Heart right ventricle (tissue), 16 donors: Measurements from ENCODE around the gene SPATA6L. TPM values are rescaled to one million over a fixed set of nuclear protein-coding genes. Genes with fewer than 3 reads are reported as not detected.

ENCODE experiments used
- ATAC-seq, 8 donors: fragments of 200-7000 bp; cut with Tn5 transposase; one replicate each; pipeline ENCODE4 v1.9.1; 2020; ENCODE audit warnings: mild to moderate bottlenecking in 8 of 8, moderate library complexity in 8 of 8, moderate number of reproducible peaks in 1 of 8
- DNase-seq, 2 donors: peaks; one replicate each; pipeline ENCODE4 v3.0.0-alpha.2; 2020
- H3K27ac ChIP-seq, 10 donors: fragments of 200-600 bp; sonication (generic) in 2 of 10; one replicate each; pipeline versions ENCODE4 v1.5.0 to v1.8.0; 2020 to 2022; ENCODE audit warnings: mild to moderate bottlenecking in 3 of 10
- H3K27me3 ChIP-seq, 7 donors: fragments of 200-600 bp; one replicate each; pipeline ENCODE4 v1.8.0; 2021 to 2022; ENCODE audit warnings: mild to moderate bottlenecking in 2 of 7
- H3K36me3 ChIP-seq, 9 donors: fragments of 200-600 bp; sonication (generic) in 1 of 9; one replicate each; pipeline versions ENCODE4 v1.5.0 to v1.8.0; 2020 to 2022; ENCODE audit warnings: mild to moderate bottlenecking in 2 of 9
- H3K4me1 ChIP-seq, 9 donors: fragments of 200-600 bp; sonication (generic) in 1 of 9; one replicate each; pipeline versions ENCODE4 v1.5.0 to v1.8.0; 2020 to 2022; ENCODE audit warnings: mild to moderate bottlenecking in 4 of 9
- H3K4me3 ChIP-seq, 10 donors: fragments of 200-600 bp; sonication (generic) in 2 of 10; one replicate each; pipeline versions ENCODE4 v1.5.0 to v1.8.0; 2020 to 2022; ENCODE audit warnings: mild to moderate bottlenecking in 7 of 10, moderate library complexity in 2 of 10
- H3K9me3 ChIP-seq, 11 donors: fragments of 200-600 bp in 10 of 11; sonication (generic) in 2 of 11; one replicate each; pipeline versions ENCODE4 v1.5.0 to v1.8.0; 2013 to 2022; ENCODE audit warnings: mild to moderate bottlenecking in 2 of 11, control low read depth in 1 of 11, moderate library complexity in 1 of 11
- CTCF ChIP-seq, 9 donors: fragments of 200-600 bp; sonication (generic) in 2 of 9; IDR thresholded peaks; one replicate each; pipeline versions ENCODE4 v1.5.0 to v1.8.0; 2021 to 2022; ENCODE audit warnings: antibody characterized with exemption in 9 of 9, mild to moderate bottlenecking in 5 of 9, moderate library complexity in 1 of 9
- WGBS, 2 donors: extraction: QIAGEN DNeasy Blood & Tissue Kit; methylation state at CpG; one replicate each; pipeline ENCODE4 v1.1.7; 2013; ENCODE audit warnings: inconsistent platforms in 1 of 2; 5-methylcytosine and 5-hydroxymethylcytosine counted together
- intact Hi-C, 10 donors: fragments of 100-400 bp; cut with DNase I; formaldehyde crosslinking; loops; one replicate each; pipeline versions ENCODE4 v1.11.1 to v1.14.2; 2022
- polyA plus RNA-seq, 2 donors: library from polyadenylated mRNA; stranded (reverse); fragments of 200-250 nt; gene quantifications; one replicate each; pipeline ENCODE4 v1.2.3, GENCODE V29; 2013
- total RNA-seq, 10 donors: library from RNA; stranded (reverse); fragmentation: NEBNext Ultra II Directional in 3 of 10; extraction: Animal tissue kit (Norgen Biotek cat#: 25700) in 3 of 10; gene quantifications; one replicate each; pipeline versions ENCODE4 v1.2.1 to v1.2.4, GENCODE V29; 2021 to 2023
- donor health status: Arrhythmogenic right ventricular cardiomyopathy.
- donor health status: ischemic (EF 13 %, LVEDD 7.1; RV severe dilation, severe dysfunction).
- donor health status: healthy with polysubstance abuse.
- donor health status: DM: no; HTN: yes; CAD: no.
- donor health status: DM: no; HTN: no; CAD: no.
- donor health status: ischemic (EF 25% LVEDD 6.9; RV normal size, moderate dysfunction).
- donor health status: ischemic (EF 25% LVEDD 5.7; RV mildly dilated, moderate dysfunction).
- donor health status: healthy.
- donor health status: DM: yes; HTN: yes; CAD: no.
- donor health status: Ischemic cardiomyopathy.
- donor health status: ischemic (EF 35%, LVEDD 5.7; RV mildly dilated, moderate dysfunction).
- donor health status: nonischemic (EF 11% LVEDD 7.7; RV severe dilation, severe dysfunction).
- donor health status: DM: yes; HTN: yes; CAD: no.
- donor health status: PGD.
- donor health status: ischemic (EF 29% LVEDD 5.4; RV normal size, mild dysfunction).
- donor health status: nonischemic (EF 23%, LVEDD 6.1; RV moderate dilation, normal function).

The SPATA6L gene
- total and polyA plus RNA-seq, 12 donors = 0.36 to 1.9 (median 1.1) TPM

GRCh38 chr9:4581035-4581760 lies 85.1 kb downstream of the SPATA6L start:
- Histone ChIP-seq H3K4me3 (no peak overlapping the region), H3K27me3 (no peaks in the 10 kb centered on the region), H3K4me1 (peaks cover 0 to 9% (median 0%) of the 10 kb centered on the region in 9 donors), H3K27ac (no peak overlapping the region), H3K36me3 (peaks cover 0 to 50% (median 0%) of the 10 kb centered on the region in 9 donors), H3K9me3 (no peaks in the 10 kb centered on the region)
- WGBS, 2 donors = 67 to 71% methylated on average over 2 of the region's 2 CpGs
- intact Hi-C loops = no loop called here
- DNase-seq (no peak), ATAC-seq (no peak)
- TF ChIP-seq CTCF (IDR thresholded peaks at IDR 0.05) = no peak

GRCh38 chr9:4579001-4579400 lies 87.3 kb downstream of the SPATA6L start:
- intact Hi-C loops = no loop called here
- H3K9me3 ChIP-seq = no peaks in the 10 kb centered on the region
- H3K27me3 ChIP-seq = no peaks in the 10 kb centered on the region
- DNase-seq (no peak), ATAC-seq (peak in 1 of 8 donors; percentile 13)
- TF ChIP-seq CTCF (IDR thresholded peaks at IDR 0.05) = no peak
- WGBS, 2 donors = 73 to 84% methylated on average over 2 of the region's 2 CpGs
- H3K27ac ChIP-seq = no peak overlapping the region
- peaks cover 0 to 38% (median 0%) of the 10 kb centered on the region in 9 donors for H3K36me3 ChIP-seq
- no peak overlapping the region for H3K4me3 ChIP-seq
- H3K4me1 ChIP-seq = peaks cover 0 to 9% (median 0%) of the 10 kb centered on the region in 9 donors

GRCh38 chr9:4576448-4576847 lies 89.8 kb downstream of the SPATA6L start:
- intact Hi-C loops = no loop called here
- 58 to 72% methylated on average over 8 of the region's 8 CpGs for WGBS, 2 donors
- H3K4me1 ChIP-seq = peaks cover 0 to 5% (median 0%) of the 10 kb centered on the region in 9 donors
- no peaks in the 10 kb centered on the region for H3K9me3 ChIP-seq
- no peaks in the 10 kb centered on the region for H3K27me3 ChIP-seq
- H3K36me3 ChIP-seq = peaks cover 0 to 39% (median 0%) of the 10 kb centered on the region in 9 donors
- no peak for TF ChIP-seq CTCF (IDR thresholded peaks at IDR 0.05)
- no peak overlapping the region for H3K4me3 ChIP-seq
- DNase-seq (no peak), ATAC-seq (peak in 3 of 8 donors; percentile 35 to 55 (median 53))
- H3K27ac ChIP-seq = no peak overlapping the region

GRCh38 chr9:4575997-4576396 lies 90.3 kb downstream of the SPATA6L start:
- Histone ChIP-seq H3K36me3 (peaks cover 0 to 36% (median 0%) of the 10 kb centered on the region in 9 donors), H3K4me3 (no peak overlapping the region), H3K27me3 (no peaks in the 10 kb centered on the region), H3K9me3 (no peaks in the 10 kb centered on the region), H3K27ac (no peak overlapping the region), H3K4me1 (peaks cover 0 to under 1% (median 0%) of the 10 kb centered on the region in 9 donors)
- 72 to 75% methylated on average over 8 of the region's 8 CpGs for WGBS, 2 donors
- intact Hi-C loops = no loop called here
- DNase-seq (no peak), ATAC-seq (no peak)
- TF ChIP-seq CTCF (IDR thresholded peaks at IDR 0.05) = no peak
